Measurements from ENCODE around the gene SARM1.

DNA sequence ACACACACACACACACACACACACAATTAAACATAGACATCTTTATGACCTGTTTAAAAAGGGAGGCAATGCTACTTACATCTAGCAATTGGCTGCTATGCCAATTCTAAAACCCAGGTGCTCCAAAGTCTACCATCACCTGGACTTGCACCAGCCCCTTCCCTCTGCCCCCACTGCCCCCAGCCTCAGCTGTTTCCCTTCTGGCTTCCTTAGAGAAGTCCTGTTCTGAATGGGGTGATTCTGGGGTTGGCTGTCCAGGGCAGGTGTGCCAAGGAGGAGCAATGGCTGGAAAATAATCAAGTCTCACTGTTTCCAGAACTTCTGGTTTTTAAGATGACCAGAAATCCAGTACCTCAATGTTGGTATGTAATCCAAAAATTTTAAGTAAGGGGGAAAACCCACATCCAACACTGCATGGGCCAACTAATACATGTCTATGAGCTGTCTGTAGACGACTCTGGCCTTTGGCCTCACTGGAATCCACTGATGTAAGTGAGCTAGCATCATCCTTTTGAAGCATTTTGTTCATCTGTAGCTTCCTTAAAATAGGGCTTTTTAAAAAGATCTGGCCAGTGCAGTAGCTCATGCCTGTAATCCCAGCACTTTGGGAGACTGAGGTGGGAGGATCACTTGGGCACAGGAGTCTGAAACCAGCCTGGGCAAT lies 38.3 kb upstream of the SARM1 start:
- TF ChIP-seq NR3C1 (CRISPR knock-in tag; IDR thresholded peaks at IDR 0.05) (no peak), ZNF615 (CRISPR knock-in tag; IDR thresholded peaks at IDR 0.05; ENCODE audit: borderline replicate concordance) (no peak)
